Spleen (tissue), 7 donors: ENCODE measurements around the gene ATP11B.

Experiments used
- POLR2A ChIP-seq, 3 donors: fragments of 450-650 bp; IDR thresholded peaks; one replicate each; pipeline ENCODE4 v1.5.1; 2017; ENCODE audit warnings: antibody characterized with exemption in 3 of 3, mild to moderate bottlenecking in 1 of 3
- POLR2AphosphoS5 ChIP-seq, 3 donors: sonication (generic); formaldehyde crosslinking; IDR thresholded peaks; one replicate each; pipeline ENCODE4 v1.5.1; 2017; ENCODE audit warnings: antibody characterized with exemption in 3 of 3
- TF ChIP-seq, protein P1 (sequence below), 11 experiments: fragments of 200-600 bp in 7 of 11; fragments of 450-650 bp in 4 of 11; sonication (generic) in 4 of 11; IDR thresholded peaks in 8 of 11; conservative IDR thresholded peaks in 3 of 11; 1 replicate in 7 of 11; 2 replicates in 4 of 11; pipeline versions ENCODE4 v1.4.0 to v1.8.0; 2016 to 2021; ENCODE audit warnings: antibody characterized with exemption in 11 of 11, inconsistent platforms in 4 of 11, mild to moderate bottlenecking in 1 of 11
- donor health status: DM: no; HTN: no; CAD: no; lungs with moderate emphysema.
- donor health status: DM: no; HTN: no; CAD: no.
- donor health status: DM: no; HTN: no; CAD: no.

DNA sequence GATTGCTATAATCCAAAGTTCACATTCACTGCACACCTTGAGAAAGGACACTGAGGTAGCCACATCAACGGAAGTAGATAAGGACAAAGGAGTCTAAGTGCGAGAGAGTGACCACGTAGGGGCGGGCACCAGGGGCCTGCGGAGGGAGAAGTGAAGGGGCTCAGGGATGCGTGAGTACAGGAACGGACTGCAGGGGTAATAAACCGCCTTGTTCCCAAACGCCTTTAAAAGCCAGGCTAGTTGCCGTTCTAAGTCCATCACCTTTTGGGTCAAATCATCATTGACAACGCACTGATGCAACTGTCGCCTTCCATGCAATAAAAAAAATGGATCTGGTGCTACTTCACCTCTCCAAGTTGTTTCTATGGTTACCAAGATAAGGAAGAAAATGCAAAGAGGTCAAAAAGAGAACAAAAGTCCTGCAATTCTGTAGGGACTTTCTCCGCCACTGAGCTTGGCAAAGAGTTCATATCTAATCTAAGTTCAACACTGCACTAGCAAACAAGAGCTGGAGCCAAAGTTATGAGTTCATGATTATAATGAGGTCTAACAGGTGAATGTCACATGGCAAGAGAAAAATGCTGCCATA is 32.6 kb upstream of the ATP11B start:
- TF ChIP-seq, protein P1, sequence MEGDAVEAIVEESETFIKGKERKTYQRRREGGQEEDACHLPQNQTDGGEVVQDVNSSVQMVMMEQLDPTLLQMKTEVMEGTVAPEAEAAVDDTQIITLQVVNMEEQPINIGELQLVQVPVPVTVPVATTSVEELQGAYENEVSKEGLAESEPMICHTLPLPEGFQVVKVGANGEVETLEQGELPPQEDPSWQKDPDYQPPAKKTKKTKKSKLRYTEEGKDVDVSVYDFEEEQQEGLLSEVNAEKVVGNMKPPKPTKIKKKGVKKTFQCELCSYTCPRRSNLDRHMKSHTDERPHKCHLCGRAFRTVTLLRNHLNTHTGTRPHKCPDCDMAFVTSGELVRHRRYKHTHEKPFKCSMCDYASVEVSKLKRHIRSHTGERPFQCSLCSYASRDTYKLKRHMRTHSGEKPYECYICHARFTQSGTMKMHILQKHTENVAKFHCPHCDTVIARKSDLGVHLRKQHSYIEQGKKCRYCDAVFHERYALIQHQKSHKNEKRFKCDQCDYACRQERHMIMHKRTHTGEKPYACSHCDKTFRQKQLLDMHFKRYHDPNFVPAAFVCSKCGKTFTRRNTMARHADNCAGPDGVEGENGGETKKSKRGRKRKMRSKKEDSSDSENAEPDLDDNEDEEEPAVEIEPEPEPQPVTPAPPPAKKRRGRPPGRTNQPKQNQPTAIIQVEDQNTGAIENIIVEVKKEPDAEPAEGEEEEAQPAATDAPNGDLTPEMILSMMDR (IDR thresholded peaks at IDR 0.05 in 8 of 11, conservative IDR thresholded peaks at IDR 0.05 in 3 of 11), result no peak
- TF ChIP-seq POLR2A (IDR thresholded peaks at IDR 0.05) (no peak), POLR2AphosphoS5 (IDR thresholded peaks at IDR 0.05) (no peak)
